Left lung (tissue), 10 donors: ENCODE data around the gene ANK3. TPM values are rescaled to one million over a fixed set of nuclear protein-coding genes. Genes with fewer than 3 reads are reported as not detected.

ENCODE experiments used
- ATAC-seq: fragments of 200-7000 bp; cut with Tn5 transposase; one replicate; pipeline ENCODE4 v1.9.1; 2020; ENCODE audit warnings: moderate library complexity
- DNase-seq, 4 donors: peaks; one replicate each; pipeline ENCODE4 v3.0.0-alpha.2; 2013 to 2020
- H3K27ac ChIP-seq, 2 donors: fragments of 200-600 bp; sonication (generic) in 1 of 2; one replicate each; pipeline versions ENCODE4 v1.5.0 to v1.8.0; 2020 to 2021
- H3K27me3 ChIP-seq, 2 donors: fragments of 200-600 bp; sonication (generic) in 1 of 2; one replicate each; pipeline versions ENCODE4 v1.5.0 to v1.8.0; 2020 to 2021
- H3K36me3 ChIP-seq, 2 donors: fragments of 200-600 bp; sonication (generic) in 1 of 2; one replicate each; pipeline versions ENCODE4 v1.5.0 to v1.8.0; 2020 to 2021
- H3K4me1 ChIP-seq, 2 donors: fragments of 200-600 bp; one replicate each; pipeline ENCODE4 v1.8.0; 2021
- H3K4me3 ChIP-seq, 2 donors: fragments of 200-600 bp; sonication (generic) in 1 of 2; one replicate each; pipeline versions ENCODE4 v1.5.0 to v1.8.0; 2020 to 2021; ENCODE audit warnings: mild to moderate bottlenecking in 1 of 2
- H3K9me3 ChIP-seq, 2 donors: fragments of 200-600 bp; sonication (generic) in 1 of 2; one replicate each; pipeline versions ENCODE4 v1.5.0 to v1.8.0; 2020 to 2021
- intact Hi-C, 2 donors: fragments of 100-400 bp; cut with DNase I; formaldehyde crosslinking; loops; one replicate each; pipeline versions ENCODE4 v1.11.2 to v1.14.2; 2022
- polyA plus RNA-seq, 6 donors: library from polyadenylated mRNA; unstranded; fragments of 120-200 nt; gene quantifications; one replicate each; pipeline ENCODE4 v1.2.1, GENCODE V29; 2013; ENCODE audit not compliant: insufficient read length in 6 of 6
- total RNA-seq, 2 donors: library from RNA; stranded (reverse); fragmentation: NEBNext Ultra II Directional; extraction: Animal tissue kit (Norgen Biotek cat#: 25700); gene quantifications; one replicate each; pipeline ENCODE4 v1.2.1, GENCODE V29; 2021
- TF ChIP-seq, protein P1 (sequence below), 2 donors: fragments of 200-600 bp; sonication (generic) in 1 of 2; IDR thresholded peaks; one replicate each; pipeline versions ENCODE4 v1.5.0 to v1.8.0; 2021; ENCODE audit warnings: antibody characterized with exemption in 2 of 2
- donor health status: DM: no; HTN: yes; CAD: no.
- donor health status: DM: no; HTN: no; CAD: no.

Gene ANK3
- total and polyA plus RNA-seq, 8 donors: 22.1 to 74.1 (median 35.1) TPM

DNA sequence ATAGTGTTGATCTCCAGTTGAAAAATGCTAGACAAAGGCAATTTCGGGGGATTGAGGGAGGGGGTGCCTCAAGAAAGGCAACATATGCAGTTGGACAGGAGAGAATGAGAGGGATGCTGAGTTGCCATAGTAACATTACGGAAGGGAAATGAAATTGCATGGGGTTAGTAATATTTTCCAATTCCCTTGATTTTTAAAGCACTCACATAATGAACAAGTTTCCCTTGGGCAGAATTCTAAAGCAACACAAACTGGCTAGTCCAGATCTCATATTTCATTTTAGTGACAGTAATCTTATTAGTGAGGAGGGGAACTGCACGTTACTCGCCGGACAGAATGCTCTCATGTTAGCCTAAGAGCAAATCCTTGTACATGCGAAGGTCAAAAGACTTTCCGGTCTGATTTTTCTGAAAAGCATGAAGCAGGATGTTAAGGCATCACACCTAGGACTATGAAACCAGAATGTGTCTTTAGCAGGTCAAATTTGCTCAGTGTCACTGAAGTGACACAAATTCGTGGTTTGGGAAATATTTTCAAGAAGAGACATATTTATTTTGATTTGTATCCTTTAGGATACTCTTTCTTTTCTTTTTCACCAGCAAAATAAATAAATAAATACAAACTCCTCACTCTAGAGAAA is 165.5 kb downstream of the ANK3 start:
- TF ChIP-seq, protein P1, sequence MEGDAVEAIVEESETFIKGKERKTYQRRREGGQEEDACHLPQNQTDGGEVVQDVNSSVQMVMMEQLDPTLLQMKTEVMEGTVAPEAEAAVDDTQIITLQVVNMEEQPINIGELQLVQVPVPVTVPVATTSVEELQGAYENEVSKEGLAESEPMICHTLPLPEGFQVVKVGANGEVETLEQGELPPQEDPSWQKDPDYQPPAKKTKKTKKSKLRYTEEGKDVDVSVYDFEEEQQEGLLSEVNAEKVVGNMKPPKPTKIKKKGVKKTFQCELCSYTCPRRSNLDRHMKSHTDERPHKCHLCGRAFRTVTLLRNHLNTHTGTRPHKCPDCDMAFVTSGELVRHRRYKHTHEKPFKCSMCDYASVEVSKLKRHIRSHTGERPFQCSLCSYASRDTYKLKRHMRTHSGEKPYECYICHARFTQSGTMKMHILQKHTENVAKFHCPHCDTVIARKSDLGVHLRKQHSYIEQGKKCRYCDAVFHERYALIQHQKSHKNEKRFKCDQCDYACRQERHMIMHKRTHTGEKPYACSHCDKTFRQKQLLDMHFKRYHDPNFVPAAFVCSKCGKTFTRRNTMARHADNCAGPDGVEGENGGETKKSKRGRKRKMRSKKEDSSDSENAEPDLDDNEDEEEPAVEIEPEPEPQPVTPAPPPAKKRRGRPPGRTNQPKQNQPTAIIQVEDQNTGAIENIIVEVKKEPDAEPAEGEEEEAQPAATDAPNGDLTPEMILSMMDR (IDR thresholded peaks at IDR 0.05): no peak
- ATAC-seq: no peak
- H3K36me3 ChIP-seq: no peaks in the 10 kb centered on the region
- intact Hi-C loops: no loop called here
- H3K4me3 ChIP-seq: no peak overlapping the region
- H3K4me1 ChIP-seq: no peaks in the 10 kb centered on the region
- no peaks in the 10 kb centered on the region for H3K9me3 ChIP-seq
- no peak overlapping the region for H3K27ac ChIP-seq
- peak in 1 of 4 donors; percentile 23 for DNase-seq
- no peaks in the 10 kb centered on the region for H3K27me3 ChIP-seq

DNA sequence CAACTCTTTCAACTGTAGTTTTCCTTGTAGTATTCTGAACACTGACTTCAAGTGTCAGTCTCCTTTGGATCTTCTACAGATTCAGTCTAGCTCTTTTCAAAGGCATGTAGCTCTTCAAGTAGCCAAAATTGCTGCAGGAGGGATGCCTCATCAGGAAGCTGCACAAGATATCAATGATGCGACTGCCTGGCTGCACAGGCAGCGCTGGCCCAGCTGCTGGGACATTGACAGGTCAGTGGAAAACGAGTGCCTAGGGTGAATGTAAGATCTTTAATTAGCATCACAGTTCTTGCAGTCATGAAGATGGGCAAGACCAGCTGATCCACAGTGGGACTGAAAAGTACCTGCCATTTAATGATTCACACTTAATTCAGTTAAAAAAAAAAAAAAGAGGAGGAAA is 167.6 kb downstream of the ANK3 start:
- no peaks in the 10 kb centered on the region for H3K27me3 ChIP-seq
- DNase-seq (no peak), ATAC-seq (no peak)
- H3K27ac ChIP-seq: no peak overlapping the region
- TF ChIP-seq, protein P1 (IDR thresholded peaks at IDR 0.05): no peak
- no peaks in the 10 kb centered on the region for H3K4me1 ChIP-seq
- H3K36me3 ChIP-seq: no peaks in the 10 kb centered on the region
- no peak overlapping the region for H3K4me3 ChIP-seq
- intact Hi-C loops: no loop called here
- no peaks in the 10 kb centered on the region for H3K9me3 ChIP-seq

DNA sequence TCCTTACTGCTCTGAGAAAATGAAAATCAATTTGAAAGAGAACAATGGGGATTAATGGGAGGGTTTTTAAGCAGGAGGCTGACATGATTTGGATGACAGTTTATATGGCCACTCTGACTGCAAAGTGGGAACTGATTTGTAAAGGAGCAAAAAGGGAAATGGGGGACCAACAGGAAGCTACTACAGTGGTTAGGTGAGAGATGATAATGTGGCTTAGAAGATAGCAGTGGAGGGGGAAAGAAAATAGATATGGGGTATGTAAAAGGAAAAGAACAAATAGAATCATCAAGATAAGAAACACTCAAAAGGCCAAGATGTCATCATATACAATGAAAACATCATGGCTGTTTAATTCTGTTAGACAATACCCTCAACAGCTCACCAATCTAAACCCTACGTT is 177.5 kb downstream of the ANK3 start:
- ATAC-seq: no peak
- DNase-seq: no peak
- intact Hi-C loops: no loop called here
- no peak overlapping the region for H3K4me3 ChIP-seq
- H3K36me3 ChIP-seq: no peaks in the 10 kb centered on the region
- no peaks in the 10 kb centered on the region for H3K27me3 ChIP-seq
- H3K9me3 ChIP-seq: no peaks in the 10 kb centered on the region
- TF ChIP-seq, protein P1 (IDR thresholded peaks at IDR 0.05): no peak
- H3K27ac ChIP-seq: no peak overlapping the region
- no peaks in the 10 kb centered on the region for H3K4me1 ChIP-seq

DNA sequence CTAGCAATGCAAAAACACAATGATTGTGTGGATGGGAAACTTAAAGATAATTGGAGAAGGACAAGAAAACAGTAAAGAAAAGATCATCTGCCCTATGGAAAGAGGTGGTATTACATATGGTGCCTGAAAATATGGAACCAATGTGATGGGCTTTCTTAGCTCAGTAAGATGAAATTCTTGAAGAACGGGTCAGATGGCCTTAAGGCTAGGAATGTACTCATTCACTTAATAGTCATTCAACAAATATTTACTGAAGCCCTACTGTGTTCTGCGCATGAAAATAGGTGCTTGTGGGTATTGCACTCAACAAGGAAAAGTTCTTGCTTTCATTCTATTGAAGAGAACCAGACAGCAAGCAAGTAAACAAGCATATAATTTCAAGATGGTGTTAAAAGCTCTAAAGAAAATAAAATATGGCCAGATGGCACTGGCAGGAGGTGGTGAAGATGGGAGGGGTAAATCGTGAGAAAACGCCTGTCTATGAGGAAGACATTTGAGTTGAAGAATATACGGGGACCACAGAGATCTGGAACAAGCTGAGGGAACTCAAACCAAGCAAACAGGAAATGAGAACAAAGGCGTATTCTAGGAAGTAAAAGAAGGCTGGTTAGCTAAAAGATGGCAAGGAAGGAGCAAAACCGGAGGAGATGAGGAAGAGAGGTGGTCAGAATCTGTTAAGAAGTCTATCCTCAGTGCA is 179.7 kb downstream of the ANK3 start:
- DNase-seq (no peak), ATAC-seq (peak; percentile 41)
- Histone ChIP-seq H3K27me3 (no peaks in the 10 kb centered on the region), H3K4me3 (no peak overlapping the region), H3K4me1 (no peaks in the 10 kb centered on the region), H3K27ac (no peak overlapping the region), H3K9me3 (no peaks in the 10 kb centered on the region), H3K36me3 (no peaks in the 10 kb centered on the region)
- TF ChIP-seq, protein P1 (IDR thresholded peaks at IDR 0.05): no peak
- intact Hi-C loops: loop anchor here in 1 of 2 donors (5.0 to 10.0 kb wide), 2 partner anchors 105 to 222 kb away; no protein-coding TSS in a partner anchor

DNA sequence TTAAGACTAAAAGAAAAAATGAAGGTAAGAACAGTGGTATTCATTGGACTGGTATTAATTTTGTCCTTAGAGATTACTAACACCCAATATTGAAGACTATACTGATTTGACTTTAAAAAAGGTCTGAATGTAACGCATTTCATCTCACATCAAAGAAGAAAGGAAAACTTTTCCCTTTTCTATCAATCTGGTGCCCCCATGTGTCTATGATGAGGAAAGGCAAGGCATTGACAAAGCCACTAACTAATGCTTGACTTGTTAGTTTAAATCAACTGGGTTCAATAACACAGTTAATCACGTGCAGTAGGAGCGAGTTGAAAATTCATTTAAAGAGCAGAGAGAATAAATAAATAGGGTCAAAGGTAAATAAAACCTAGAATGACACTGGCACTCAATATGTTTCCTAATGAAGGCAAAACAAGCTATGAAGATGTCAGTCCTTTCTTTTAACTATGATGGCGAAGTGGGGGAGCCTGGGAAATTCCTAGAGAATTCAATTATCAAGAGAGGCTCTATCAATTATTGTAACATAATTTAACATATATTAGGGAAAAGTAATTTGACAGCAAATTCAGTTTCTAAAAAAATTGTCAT is 180.9 kb downstream of the ANK3 start:
- DNase-seq (peak in 2 of 4 donors; percentile 16 to 35), ATAC-seq (peak; percentile 42)
- no peak overlapping the region for H3K4me3 ChIP-seq
- no peaks in the 10 kb centered on the region for H3K4me1 ChIP-seq
- TF ChIP-seq, protein P1 (IDR thresholded peaks at IDR 0.05): peak; percentile 29 to 53
- H3K9me3 ChIP-seq: no peaks in the 10 kb centered on the region
- H3K27me3 ChIP-seq: no peaks in the 10 kb centered on the region
- intact Hi-C loops: loop anchor here in 1 of 2 donors (5.0 to 10.0 kb wide), 2 partner anchors 104 to 224 kb away; no protein-coding TSS in a partner anchor
- no peak overlapping the region for H3K27ac ChIP-seq
- no peaks in the 10 kb centered on the region for H3K36me3 ChIP-seq
